HepG2 (cell line): ENCODE measurements around the gene IGFBP6. TPM values are rescaled to one million over a fixed set of nuclear protein-coding genes. Genes with fewer than 3 reads are reported as not detected.

Experiments used
- EZH2 ChIP-seq: conservative IDR thresholded peaks from 2 replicates; pipeline ENCODE4 v1.6.1; 2012; ENCODE audit warnings: mild to moderate bottlenecking, low read depth, low read length, moderate library complexity
- FOXK1 ChIP-seq: sonication (generic); formaldehyde crosslinking; IDR thresholded peaks from 2 replicates; pipeline ENCODE4 v1.4.0; 2020; ENCODE audit warnings: low read depth, missing genetic modification reagents, borderline replicate concordance
- LCORL ChIP-seq, 2 experiments: fragments of 450-650 bp in 1 of 2; sonication (generic) in 1 of 2; formaldehyde crosslinking in 1 of 2; IDR thresholded peaks; 2 replicates each; pipeline versions ENCODE4 v1.5.0 to v1.6.1; 2017 to 2020; ENCODE audit warnings: antibody characterized with exemption in 1 of 2, missing genetic modification reagents in 1 of 2
- MED8 ChIP-seq: sonication (generic); formaldehyde crosslinking; IDR thresholded peaks from 2 replicates; pipeline ENCODE4 v1.8.1; 2023; ENCODE audit warnings: mild to moderate bottlenecking, missing genetic modification reagents; ENCODE audit not compliant: insufficient replicate concordance
- NR2F1 ChIP-seq, 2 experiments: fragments of 450-650 bp in 1 of 2; formaldehyde crosslinking in 1 of 2; IDR thresholded peaks; 2 replicates each; pipeline versions ENCODE4 v1.5.0 to v1.6.1; 2016 to 2020; ENCODE audit warnings: mild to moderate bottlenecking in 1 of 2, missing compliant biosample characterization in 1 of 2, missing genetic modification reagents in 1 of 2, moderate library complexity in 1 of 2
- SPEN ChIP-seq: sonication (generic); formaldehyde crosslinking; IDR thresholded peaks from 2 replicates; pipeline ENCODE4 v1.5.1; 2020; ENCODE audit warnings: low read depth, mild to moderate bottlenecking, missing genetic modification reagents
- ZNF136 ChIP-seq: sonication (generic); formaldehyde crosslinking; IDR thresholded peaks from 2 replicates; pipeline ENCODE4 v1.8.1; 2022; ENCODE audit warnings: low read depth, mild to moderate bottlenecking, moderate library complexity, missing genetic modification reagents
- ZNF234 ChIP-seq: sonication (generic); formaldehyde crosslinking; conservative IDR thresholded peaks from 2 replicates; pipeline ENCODE4 v1.5.1; 2020; ENCODE audit warnings: mild to moderate bottlenecking, missing genetic modification reagents
- ZNF383 ChIP-seq: sonication (generic); formaldehyde crosslinking; IDR thresholded peaks from 2 replicates; pipeline ENCODE4 v1.4.0; 2020; ENCODE audit warnings: missing genetic modification reagents, mild to moderate bottlenecking, borderline replicate concordance
- ZNF570 ChIP-seq: sonication (generic); formaldehyde crosslinking; IDR thresholded peaks from 2 replicates; pipeline ENCODE4 v1.4.0; 2020; ENCODE audit warnings: mild to moderate bottlenecking, missing genetic modification reagents, borderline replicate concordance
- ZNF776 ChIP-seq: sonication (generic); formaldehyde crosslinking; IDR thresholded peaks from 2 replicates; pipeline ENCODE4 v1.4.0; 2020; ENCODE audit warnings: mild to moderate bottlenecking, missing genetic modification reagents
- ZNF879 ChIP-seq: sonication (generic); formaldehyde crosslinking; IDR thresholded peaks from 2 replicates; pipeline ENCODE4 v1.8.1; 2023; ENCODE audit warnings: missing genetic modification reagents
- polyA plus RNA-seq, 8 experiments: library from polyadenylated mRNA; depleted of rRNA in 3 of 8; stranded (reverse) in 7 of 8; unstranded in 1 of 8; fragments of >200 nt; fragmentation: Illumina TruSeq in 4 of 8; extraction: Trizol in 4 of 8; gene quantifications; 2 replicates each; pipeline versions ENCODE4 v1.2.1 to v1.2.3, GENCODE V29; 2011 to 2016; ENCODE audit warnings: low read depth in 4 of 8, missing spikeins in 1 of 8, mixed read lengths in 1 of 8; ENCODE audit not compliant: insufficient read depth in 1 of 8
- total RNA-seq, 5 experiments: library from RNA; depleted of rRNA; stranded (reverse); fragments of >200 nt; fragmentation: Illumina TruSeq; extraction: Trizol; gene quantifications; 2 replicates each; pipeline ENCODE4 v1.2.3, GENCODE V29; 2016; ENCODE audit warnings: low read depth in 1 of 5
- TF ChIP-seq, protein P1 (sequence below): sonication (generic); formaldehyde crosslinking; IDR thresholded peaks from 2 replicates; pipeline ENCODE4 v1.4.0; 2020; ENCODE audit warnings: mild to moderate bottlenecking, missing genetic modification reagents
- TF ChIP-seq, protein P2 (sequence below): IDR thresholded peaks from 2 replicates; pipeline ENCODE4 v1.6.1; 2016; ENCODE audit warnings: low read depth
- TF ChIP-seq, protein P3 (sequence below): IDR thresholded peaks from 2 replicates; pipeline ENCODE4 v1.6.1; 2016; ENCODE audit warnings: missing compliant biosample characterization, missing genetic modification reagents, borderline replicate concordance
- TF ChIP-seq, protein P4 (sequence below): sonication (generic); formaldehyde crosslinking; IDR thresholded peaks from 2 replicates; pipeline ENCODE4 v1.4.0; 2020; ENCODE audit warnings: low read depth, mild to moderate bottlenecking, missing genetic modification reagents

Gene IGFBP6
- total and polyA plus RNA-seq, 2 of the 13 experiments (the other 11 are each of a cell fraction or from before 2014, with no cell fraction given): 3.9 to 25.2 TPM

DNA sequence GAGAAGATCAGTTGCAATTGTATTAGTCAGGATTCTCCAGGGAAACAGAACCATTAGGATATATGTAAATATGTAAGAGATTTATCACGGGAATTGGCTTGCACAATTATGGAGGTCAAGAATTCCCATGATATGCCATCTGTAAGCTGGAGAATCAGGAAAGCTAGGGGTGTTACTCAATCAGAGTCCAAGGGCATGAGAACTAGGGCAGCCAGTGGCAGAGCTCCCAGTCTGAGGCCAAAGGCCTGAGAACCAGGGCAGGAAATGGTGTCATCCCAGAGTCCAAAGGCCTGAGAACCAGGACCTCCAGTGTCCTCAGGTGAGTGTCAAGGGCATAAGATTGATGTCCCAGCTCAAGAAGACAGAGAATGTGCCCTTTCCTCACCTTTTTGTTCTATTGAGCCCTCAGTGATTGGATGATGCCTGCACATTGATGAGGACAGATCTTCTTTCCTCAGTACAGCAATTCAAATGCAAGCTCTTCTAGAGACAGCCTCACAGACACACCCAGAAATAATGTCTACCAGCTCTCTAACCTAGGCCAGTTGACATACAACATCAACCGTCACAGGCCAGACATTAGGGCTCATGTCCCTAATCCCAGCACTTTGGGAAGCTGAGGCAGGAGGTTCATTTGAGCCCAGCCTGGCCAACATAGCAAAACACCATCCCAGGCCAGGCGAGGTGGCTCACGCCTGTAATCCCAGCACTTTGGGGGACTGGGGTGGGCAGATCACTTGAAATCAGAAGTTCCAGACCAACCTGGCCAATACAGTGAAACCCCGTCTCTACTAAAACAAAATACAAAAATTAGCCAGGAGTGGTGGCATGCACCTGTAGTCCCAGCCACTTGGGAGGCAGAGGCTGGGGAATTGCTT is 48.2 kb downstream of the IGFBP6 start (continued):
- TF ChIP-seq, protein P1, sequence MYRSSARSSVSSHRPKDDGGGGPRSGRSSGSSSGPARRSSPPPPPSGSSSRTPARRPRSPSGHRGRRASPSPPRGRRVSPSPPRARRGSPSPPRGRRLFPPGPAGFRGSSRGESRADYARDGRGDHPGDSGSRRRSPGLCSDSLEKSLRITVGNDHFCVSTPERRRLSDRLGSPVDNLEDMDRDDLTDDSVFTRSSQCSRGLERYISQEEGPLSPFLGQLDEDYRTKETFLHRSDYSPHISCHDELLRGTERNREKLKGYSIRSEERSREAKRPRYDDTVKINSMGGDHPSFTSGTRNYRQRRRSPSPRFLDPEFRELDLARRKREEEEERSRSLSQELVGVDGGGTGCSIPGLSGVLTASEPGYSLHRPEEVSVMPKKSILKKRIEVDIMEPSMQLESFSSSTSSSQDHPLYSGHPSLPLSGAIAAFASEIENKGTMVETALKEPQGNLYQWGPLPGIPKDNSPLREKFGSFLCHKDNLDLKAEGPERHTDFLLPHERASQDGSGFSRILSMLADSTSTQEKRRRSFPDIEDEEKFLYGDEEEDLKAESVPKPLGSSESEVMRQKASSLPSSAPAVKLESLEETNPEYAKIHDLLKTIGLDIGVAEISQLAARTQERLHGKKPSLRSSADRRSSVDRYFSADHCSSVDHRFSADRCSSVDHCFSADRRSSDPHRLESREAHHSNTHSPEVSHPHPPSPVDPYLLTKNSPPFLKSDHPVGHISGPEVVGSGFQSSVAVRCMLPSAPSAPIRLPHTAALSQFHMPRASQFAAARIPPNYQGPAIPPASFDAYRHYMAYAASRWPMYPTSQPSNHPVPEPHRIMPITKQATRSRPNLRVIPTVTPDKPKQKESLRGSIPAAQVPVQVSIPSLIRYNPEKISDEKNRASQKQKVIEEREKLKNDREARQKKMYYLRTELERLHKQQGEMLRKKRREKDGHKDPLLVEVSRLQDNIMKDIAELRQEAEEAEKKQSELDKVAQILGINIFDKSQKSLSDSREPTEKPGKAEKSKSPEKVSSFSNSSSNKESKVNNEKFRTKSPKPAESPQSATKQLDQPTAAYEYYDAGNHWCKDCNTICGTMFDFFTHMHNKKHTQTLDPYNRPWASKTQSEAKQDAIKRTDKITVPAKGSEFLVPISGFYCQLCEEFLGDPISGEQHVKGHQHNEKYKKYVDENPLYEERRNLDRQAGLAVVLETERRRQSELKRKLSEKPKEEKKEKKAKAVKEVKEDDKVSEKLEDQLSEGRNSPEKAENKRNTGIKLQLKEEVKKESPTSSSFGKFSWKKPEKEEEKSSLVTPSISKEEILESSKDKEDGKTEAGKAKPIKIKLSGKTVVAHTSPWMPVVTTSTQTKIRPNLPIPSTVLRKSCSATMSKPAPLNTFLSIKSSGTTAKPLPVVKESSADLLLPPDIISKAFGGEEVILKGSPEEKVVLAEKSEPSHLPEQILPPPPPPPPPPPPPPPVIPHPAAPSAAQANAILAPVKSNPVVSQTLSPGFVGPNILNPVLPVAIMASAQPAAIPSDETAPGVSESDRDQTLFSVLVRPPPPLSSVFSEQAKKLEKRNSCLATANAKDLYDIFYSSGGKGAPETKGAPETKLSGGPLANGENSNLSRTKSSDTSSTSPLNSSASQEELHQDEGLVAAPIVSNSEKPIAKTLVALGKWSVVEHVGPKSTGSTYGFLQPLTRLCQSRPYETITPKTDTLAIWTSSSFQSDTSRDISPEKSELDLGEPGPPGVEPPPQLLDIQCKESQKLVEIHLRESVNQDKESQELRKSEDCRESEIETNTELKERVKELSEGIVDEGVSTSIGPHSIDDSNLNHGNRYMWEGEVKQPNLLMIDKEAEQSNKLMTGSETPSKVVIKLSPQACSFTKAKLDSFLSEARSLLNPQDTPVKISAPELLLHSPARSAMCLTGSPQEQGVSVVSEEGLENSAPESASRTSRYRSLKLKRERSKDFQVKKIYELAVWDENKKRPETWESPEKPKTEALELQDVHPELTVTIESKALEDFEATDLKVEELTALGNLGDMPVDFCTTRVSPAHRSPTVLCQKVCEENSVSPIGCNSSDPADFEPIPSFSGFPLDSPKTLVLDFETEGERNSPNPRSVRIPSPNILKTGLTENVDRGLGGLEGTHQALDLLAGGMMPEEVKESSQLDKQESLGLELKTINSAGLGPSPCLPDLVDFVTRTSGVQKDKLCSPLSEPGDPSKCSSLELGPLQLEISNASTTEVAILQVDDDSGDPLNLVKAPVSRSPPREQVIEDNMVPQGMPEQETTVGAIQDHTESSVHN (CRISPR knock-in tag): no peak
- peak; percentile 100; the same call in 1 of the 2 replicates for TF ChIP-seq SPEN
- no peak for TF ChIP-seq ZNF383 (CRISPR knock-in tag)
- TF ChIP-seq, protein P2, sequence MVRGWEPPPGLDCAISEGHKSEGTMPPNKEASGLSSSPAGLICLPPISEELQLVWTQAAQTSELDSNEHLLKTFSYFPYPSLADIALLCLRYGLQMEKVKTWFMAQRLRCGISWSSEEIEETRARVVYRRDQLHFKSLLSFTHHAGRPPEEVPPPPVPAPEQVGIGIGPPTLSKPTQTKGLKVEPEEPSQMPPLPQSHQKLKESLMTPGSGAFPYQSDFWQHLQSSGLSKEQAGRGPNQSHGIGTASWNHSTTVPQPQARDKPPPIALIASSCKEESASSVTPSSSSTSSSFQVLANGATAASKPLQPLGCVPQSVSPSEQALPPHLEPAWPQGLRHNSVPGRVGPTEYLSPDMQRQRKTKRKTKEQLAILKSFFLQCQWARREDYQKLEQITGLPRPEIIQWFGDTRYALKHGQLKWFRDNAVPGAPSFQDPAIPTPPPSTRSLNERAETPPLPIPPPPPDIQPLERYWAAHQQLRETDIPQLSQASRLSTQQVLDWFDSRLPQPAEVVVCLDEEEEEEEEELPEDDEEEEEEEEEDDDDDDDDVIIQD: peak; percentile 71; the same call in 1 of the 2 replicates
- TF ChIP-seq ZNF234: no peak
- TF ChIP-seq NR2F1 (CRISPR knock-in tag; IDR thresholded peaks at IDR 0.05): peak; percentile 85 to 87
- no peak for TF ChIP-seq ZNF570 (CRISPR knock-in tag)
- TF ChIP-seq, protein P3, sequence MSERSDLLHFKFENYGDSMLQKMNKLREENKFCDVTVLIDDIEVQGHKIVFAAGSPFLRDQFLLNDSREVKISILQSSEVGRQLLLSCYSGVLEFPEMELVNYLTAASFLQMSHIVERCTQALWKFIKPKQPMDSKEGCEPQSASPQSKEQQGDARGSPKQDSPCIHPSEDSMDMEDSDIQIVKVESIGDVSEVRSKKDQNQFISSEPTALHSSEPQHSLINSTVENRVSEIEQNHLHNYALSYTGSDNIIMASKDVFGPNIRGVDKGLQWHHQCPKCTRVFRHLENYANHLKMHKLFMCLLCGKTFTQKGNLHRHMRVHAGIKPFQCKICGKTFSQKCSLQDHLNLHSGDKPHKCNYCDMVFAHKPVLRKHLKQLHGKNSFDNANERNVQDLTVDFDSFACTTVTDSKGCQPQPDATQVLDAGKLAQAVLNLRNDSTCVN: no peak
- no peak for TF ChIP-seq ZNF776 (CRISPR knock-in tag)
- no peak for TF ChIP-seq MED8 (CRISPR knock-in tag)
- TF ChIP-seq LCORL (IDR thresholded peaks at IDR 0.05): no peak
- 0 out of 2 replicates have a peak, but pooled peaks have one; percentile 33 for TF ChIP-seq LCORL (CRISPR knock-in tag; IDR thresholded peaks at IDR 0.05)
- no peak for TF ChIP-seq ZNF136 (CRISPR knock-in tag)
- TF ChIP-seq EZH2: no peak
- TF ChIP-seq, protein P4, sequence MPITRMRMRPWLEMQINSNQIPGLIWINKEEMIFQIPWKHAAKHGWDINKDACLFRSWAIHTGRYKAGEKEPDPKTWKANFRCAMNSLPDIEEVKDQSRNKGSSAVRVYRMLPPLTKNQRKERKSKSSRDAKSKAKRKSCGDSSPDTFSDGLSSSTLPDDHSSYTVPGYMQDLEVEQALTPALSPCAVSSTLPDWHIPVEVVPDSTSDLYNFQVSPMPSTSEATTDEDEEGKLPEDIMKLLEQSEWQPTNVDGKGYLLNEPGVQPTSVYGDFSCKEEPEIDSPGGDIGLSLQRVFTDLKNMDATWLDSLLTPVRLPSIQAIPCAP (CRISPR knock-in tag): no peak
- TF ChIP-seq FOXK1 (CRISPR knock-in tag): peak; percentile 89; the same call in 1 of the 2 replicates
- TF ChIP-seq ZNF879: no peak
